Tibial nerve (tissue), 4 donors: ENCODE results near the gene NDRG3. TPM values are rescaled to one million over a fixed set of nuclear protein-coding genes. Genes with fewer than 3 reads are reported as not detected.
"Not testable (repeated sequence)": the region's sequence is repeated elsewhere in the genome, so short reads cannot be mapped to it uniquely, and the experiment has no call there.

Experiments
- DNase-seq, 2 donors: peaks; one replicate each; pipeline ENCODE4 v3.0.0-alpha.2; 2019; ENCODE audit warnings: low spot score in 2 of 2
- H3K27ac ChIP-seq, 4 donors: fragments of 200-600 bp; sonication (generic) in 3 of 4; one replicate each; pipeline ENCODE4 v1.5.1; 2017 to 2019; ENCODE audit warnings: mild to moderate bottlenecking in 1 of 4
- H3K27me3 ChIP-seq, 2 donors: fragments of 200-600 bp; sonication (generic) in 1 of 2; one replicate each; pipeline versions ENCODE4 v1.5.1 to v1.6.0; 2017 to 2019
- H3K36me3 ChIP-seq, 3 donors: fragments of 200-600 bp; sonication (generic); one replicate each; pipeline ENCODE4 v1.5.1; 2018 to 2019
- H3K4me1 ChIP-seq, 4 donors: fragments of 200-600 bp; sonication (generic) in 3 of 4; one replicate each; pipeline ENCODE4 v1.5.1; 2017 to 2019
- H3K4me3 ChIP-seq, 4 donors: fragments of 200-600 bp; sonication (generic) in 3 of 4; one replicate each; pipeline ENCODE4 v1.5.1; 2017 to 2019; ENCODE audit warnings: mild to moderate bottlenecking in 1 of 4, moderate library complexity in 1 of 4
- H3K9me3 ChIP-seq, 4 donors: fragments of 200-600 bp; sonication (generic) in 3 of 4; one replicate each; pipeline ENCODE4 v1.5.1; 2017 to 2019
- EP300 ChIP-seq, 2 donors: sonication (generic); formaldehyde crosslinking; IDR thresholded peaks; one replicate each; pipeline ENCODE4 v1.6.1; 2017; ENCODE audit warnings: antibody characterized with exemption in 2 of 2, mild to moderate bottlenecking in 1 of 2
- POLR2A ChIP-seq, 2 donors: fragments of 450-650 bp; IDR thresholded peaks; one replicate each; pipeline ENCODE4 v1.6.1; 2017; ENCODE audit warnings: antibody characterized with exemption in 2 of 2, mild to moderate bottlenecking in 2 of 2, moderate library complexity in 2 of 2
- WGBS, 2 donors: methylation state at CpG; one replicate each; pipeline ENCODE4 v1.1.5; 2018; 5-methylcytosine and 5-hydroxymethylcytosine counted together
- total RNA-seq, 4 donors: library from RNA; depleted of rRNA; stranded (reverse); fragments of >200 nt; gene quantifications; one replicate each; pipeline ENCODE4 v1.1.0, GENCODE V29; 2016
- TF ChIP-seq, protein P1 (sequence below), 5 experiments: fragments of 200-600 bp in 3 of 5; fragments of 450-650 bp in 2 of 5; sonication (generic) in 3 of 5; IDR thresholded peaks; one replicate each; pipeline ENCODE4 v1.5.1; 2016 to 2019; ENCODE audit warnings: antibody characterized with exemption in 5 of 5, mild to moderate bottlenecking in 3 of 5, moderate library complexity in 2 of 5

The NDRG3 gene
- total RNA-seq, 4 donors from 2014 or later = 13.9 to 21.9 (median 19.2) TPM

DNA sequence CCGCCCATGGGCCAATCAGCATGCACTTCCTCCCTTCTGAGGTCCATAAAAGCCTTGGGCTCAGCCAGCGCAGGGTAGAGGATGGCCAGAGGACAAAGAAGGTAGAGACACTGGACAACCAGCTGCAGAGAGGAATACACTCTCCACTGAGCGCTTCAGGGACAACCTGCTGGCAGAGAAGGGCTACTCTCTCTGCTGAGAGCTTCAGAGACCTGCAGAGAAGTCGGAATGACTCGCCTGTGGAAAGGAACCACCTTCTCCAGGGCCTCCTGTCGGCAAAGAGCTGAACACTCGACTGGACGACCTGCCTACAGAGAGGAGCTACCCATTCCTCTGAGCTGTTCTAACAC lies 68.5 kb downstream of the NDRG3 start:
- Histone ChIP-seq H3K4me3 (no peak overlapping the region), H3K27ac (no peak overlapping the region), H3K27me3 (no peaks in the 10 kb centered on the region), H3K36me3 (peaks cover 0 to 81% (median 5%) of the 10 kb centered on the region in 3 donors), H3K9me3 (no peaks in the 10 kb centered on the region), H3K4me1 (no peaks in the 10 kb centered on the region)
- TF ChIP-seq, protein P1, sequence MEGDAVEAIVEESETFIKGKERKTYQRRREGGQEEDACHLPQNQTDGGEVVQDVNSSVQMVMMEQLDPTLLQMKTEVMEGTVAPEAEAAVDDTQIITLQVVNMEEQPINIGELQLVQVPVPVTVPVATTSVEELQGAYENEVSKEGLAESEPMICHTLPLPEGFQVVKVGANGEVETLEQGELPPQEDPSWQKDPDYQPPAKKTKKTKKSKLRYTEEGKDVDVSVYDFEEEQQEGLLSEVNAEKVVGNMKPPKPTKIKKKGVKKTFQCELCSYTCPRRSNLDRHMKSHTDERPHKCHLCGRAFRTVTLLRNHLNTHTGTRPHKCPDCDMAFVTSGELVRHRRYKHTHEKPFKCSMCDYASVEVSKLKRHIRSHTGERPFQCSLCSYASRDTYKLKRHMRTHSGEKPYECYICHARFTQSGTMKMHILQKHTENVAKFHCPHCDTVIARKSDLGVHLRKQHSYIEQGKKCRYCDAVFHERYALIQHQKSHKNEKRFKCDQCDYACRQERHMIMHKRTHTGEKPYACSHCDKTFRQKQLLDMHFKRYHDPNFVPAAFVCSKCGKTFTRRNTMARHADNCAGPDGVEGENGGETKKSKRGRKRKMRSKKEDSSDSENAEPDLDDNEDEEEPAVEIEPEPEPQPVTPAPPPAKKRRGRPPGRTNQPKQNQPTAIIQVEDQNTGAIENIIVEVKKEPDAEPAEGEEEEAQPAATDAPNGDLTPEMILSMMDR (IDR thresholded peaks at IDR 0.05) = no peak
- no peak for TF ChIP-seq EP300 (IDR thresholded peaks at IDR 0.05)
- TF ChIP-seq POLR2A (IDR thresholded peaks at IDR 0.05) = no peak
- WGBS, 2 donors = 91 to 100% methylated on average over 8 of the region's 8 CpGs
- DNase-seq = no peak

DNA sequence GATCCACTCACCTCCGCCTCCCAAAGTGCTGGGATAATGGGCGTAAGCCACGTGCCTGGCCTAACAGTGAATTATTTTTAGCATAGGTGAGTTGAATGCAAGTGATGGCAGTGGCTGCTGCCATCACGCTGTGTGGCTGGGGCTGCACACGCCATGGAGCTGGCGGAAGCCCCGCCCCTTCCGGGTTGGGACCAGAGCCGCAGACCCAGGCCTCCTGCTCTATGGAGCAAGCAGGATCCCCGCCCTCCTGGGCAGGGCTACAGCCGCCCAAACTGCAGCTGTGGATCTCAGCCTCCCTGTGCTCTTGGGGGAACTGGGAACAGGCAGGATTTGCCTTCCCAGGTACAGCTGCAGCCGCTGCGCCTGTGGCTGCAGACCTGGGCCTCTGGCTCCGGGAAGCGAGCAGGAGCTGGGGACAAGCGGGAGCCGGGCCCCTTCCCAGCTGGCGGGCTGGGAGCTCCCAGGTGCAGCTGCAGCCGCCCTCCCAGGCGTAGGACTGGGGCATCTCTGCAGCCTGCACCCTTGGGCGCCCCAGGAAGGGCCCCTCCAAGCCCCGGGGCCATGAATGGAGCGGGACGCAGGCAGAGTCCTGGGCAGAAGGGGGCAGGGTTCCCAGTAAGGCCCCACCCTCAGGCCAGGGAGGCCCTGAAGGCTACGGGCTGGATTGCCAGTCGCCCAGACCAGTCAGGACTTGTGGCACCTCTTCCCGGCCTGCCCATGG lies 69.0 kb downstream of the NDRG3 start:
- Histone ChIP-seq H3K27me3 (no peaks in the 10 kb centered on the region), H3K4me1 (no peaks in the 10 kb centered on the region), H3K9me3 (no peaks in the 10 kb centered on the region), H3K36me3 (peaks cover 0 to 82% (median 5%) of the 10 kb centered on the region in 3 donors), H3K27ac (no peak overlapping the region), H3K4me3 (no peak overlapping the region)
- TF ChIP-seq, protein P1 (IDR thresholded peaks at IDR 0.05) = no peak
- TF ChIP-seq POLR2A (IDR thresholded peaks at IDR 0.05) (no peak), EP300 (IDR thresholded peaks at IDR 0.05) (no peak)
- DNase-seq = no peak
- 87 to 97% methylated on average over 19 to 25 of the region's 27 CpGs for WGBS, 2 donors

DNA sequence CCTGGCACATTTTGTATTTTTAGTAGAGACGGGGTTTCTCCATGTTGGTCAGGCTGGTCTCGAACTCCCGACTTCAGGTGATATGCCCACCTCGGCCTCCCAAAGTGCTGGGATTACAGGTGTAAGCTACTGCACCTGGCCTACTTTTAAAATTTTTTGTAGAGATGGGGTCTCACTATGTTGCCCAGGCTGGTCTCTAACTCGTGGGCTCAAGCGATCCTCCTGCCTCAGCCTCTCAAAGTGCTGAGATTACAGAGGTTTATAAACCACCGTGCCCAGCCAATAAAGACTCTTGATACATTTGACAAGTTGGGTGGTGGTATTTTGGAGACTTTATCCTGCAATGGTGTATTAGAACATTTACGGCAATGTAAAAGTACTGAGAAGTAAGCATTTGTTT lies 70.3 kb downstream of the NDRG3 start:
- 95 to 97% methylated on average over 8 of the region's 8 CpGs for WGBS, 2 donors

DNA sequence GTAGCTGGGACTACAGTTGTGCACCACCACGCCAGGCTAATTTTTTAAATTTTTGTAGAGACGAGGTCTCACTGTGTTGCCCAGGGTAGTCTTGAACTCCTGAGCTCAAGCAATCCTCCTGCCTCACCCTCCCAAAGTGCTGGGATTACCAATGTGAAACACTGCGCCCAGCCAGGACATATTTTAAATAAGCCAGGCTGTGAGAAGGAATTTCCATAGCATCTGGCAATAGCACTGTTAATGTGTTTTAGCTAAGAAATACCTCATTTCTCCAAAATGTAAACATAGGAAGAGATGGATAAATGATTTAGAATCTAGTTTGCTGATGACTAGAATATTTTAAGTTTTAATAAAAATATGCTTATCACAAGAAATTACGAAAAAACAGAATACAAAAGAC lies 72.9 kb downstream of the NDRG3 start:
- H3K4me1 ChIP-seq = no peaks in the 10 kb centered on the region
- H3K27me3 ChIP-seq = no peaks in the 10 kb centered on the region
- no peaks in the 10 kb centered on the region for H3K9me3 ChIP-seq
- no peak overlapping the region for H3K27ac ChIP-seq
- DNase-seq = no peak
- WGBS, 2 donors = 86 to 87% methylated on average over 4 of the region's 4 CpGs
- peaks cover 0 to 73% (median 5%) of the 10 kb centered on the region in 3 donors for H3K36me3 ChIP-seq
- no peak overlapping the region for H3K4me3 ChIP-seq
- TF ChIP-seq EP300 (IDR thresholded peaks at IDR 0.05) (no peak), POLR2A (IDR thresholded peaks at IDR 0.05) (no peak)
- TF ChIP-seq, protein P1 (IDR thresholded peaks at IDR 0.05) = no peak

More for the DNA sequence above, 70.3 kb downstream of the NDRG3 start:
- not testable (repeated sequence) for H3K4me3 ChIP-seq, H3K27ac ChIP-seq, H3K9me3 ChIP-seq, DNase-seq, H3K27me3 ChIP-seq, H3K4me1 ChIP-seq
- peaks cover 0 to 79% (median 5%) of the 10 kb centered on the region in 3 donors for H3K36me3 ChIP-seq

DNA sequence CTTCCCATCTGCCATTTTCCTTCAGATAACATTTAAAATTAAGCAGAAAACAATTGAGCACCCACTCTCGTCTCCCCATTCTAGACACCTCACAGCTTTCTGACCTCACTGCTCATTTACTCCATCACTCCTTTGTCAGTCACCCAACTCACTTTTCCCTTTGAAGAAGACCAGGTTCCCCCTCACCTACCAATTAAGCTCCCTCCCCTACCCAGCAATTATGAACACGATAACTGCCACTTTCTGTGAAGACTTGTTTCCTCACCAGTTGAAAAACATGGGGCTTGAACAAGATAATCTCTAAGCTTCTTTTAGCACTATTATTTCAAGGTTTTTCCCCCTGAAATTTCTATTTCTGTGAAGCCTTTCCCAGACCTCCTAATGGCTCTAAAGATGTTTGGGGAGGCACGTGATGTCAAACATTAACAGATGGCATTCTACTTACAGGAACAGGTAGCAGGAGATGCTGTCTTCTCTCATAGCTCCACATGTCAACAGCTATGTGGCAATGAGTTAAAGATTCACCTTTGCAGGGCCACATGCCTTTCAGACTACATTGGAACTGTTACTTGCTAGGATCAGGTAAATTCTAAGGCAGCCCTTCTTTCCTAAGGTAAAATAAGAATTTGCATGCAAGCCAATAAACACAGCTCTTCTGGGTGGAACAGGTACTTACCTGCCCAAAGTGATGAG lies 75.1 kb downstream of the NDRG3 start:
- peaks cover 0 to 67% (median 0%) of the 10 kb centered on the region in 3 donors for H3K36me3 ChIP-seq
- H3K27ac ChIP-seq = no peak overlapping the region
- TF ChIP-seq EP300 (IDR thresholded peaks at IDR 0.05) = no peak
- TF ChIP-seq, protein P1 (IDR thresholded peaks at IDR 0.05) = no peak
- no peak for TF ChIP-seq POLR2A (IDR thresholded peaks at IDR 0.05)
- no peaks in the 10 kb centered on the region for H3K27me3 ChIP-seq
- no peak overlapping the region for H3K4me3 ChIP-seq
- H3K9me3 ChIP-seq = no peaks in the 10 kb centered on the region
- DNase-seq = no peak
- whole genome bisulfite sequencing, 2 donors = 86 to 94% methylated on average over 3 of the region's 3 CpGs
- H3K4me1 ChIP-seq = no peaks in the 10 kb centered on the region
